T-helper 17 cell (primary cell): Measurements from ENCODE around the gene LBX1. TPM values are rescaled to one million over a fixed set of nuclear protein-coding genes. Genes with fewer than 3 reads are reported as not detected.

Experiments
- ATAC-seq: fragments of 150-1000 bp; cut with Tn5 transposase; 2 replicates; pipeline ENCODE4 v1.10.0; 2021; ENCODE audit warnings: mild to moderate bottlenecking, moderate library complexity
- DNase-seq, 3 donors: peaks; one replicate each; pipeline versions ENCODE4 v3.0.0 to v3.0.0-alpha.2; 2020 to 2021
- H3K9me3 ChIP-seq: one replicate; pipeline ENCODE4 v1.7.0; 2013; ENCODE audit warnings: low read length, mild to moderate bottlenecking; ENCODE audit not compliant: control insufficient read depth, poor library complexity, severe bottlenecking
- H3K27ac Mint-ChIP-seq: one replicate; pipeline ENCODE4 v1.8.0; 2022; ENCODE audit warnings: mild to moderate bottlenecking, moderate library complexity, mixed read lengths
- H3K27me3 Mint-ChIP-seq: one replicate; pipeline ENCODE4 v1.8.0; 2022; ENCODE audit warnings: mixed read lengths
- H3K36me3 Mint-ChIP-seq: one replicate; pipeline ENCODE4 v1.8.0; 2022; ENCODE audit warnings: low read depth, mixed read lengths
- H3K4me1 Mint-ChIP-seq: one replicate; pipeline ENCODE4 v1.8.0; 2022; ENCODE audit warnings: mild to moderate bottlenecking, mixed read lengths
- H3K4me3 Mint-ChIP-seq: one replicate; pipeline ENCODE4 v1.8.0; 2022; ENCODE audit warnings: mild to moderate bottlenecking, moderate library complexity, mixed read lengths
- total RNA-seq, 4 donors: library from RNA in 2 of 4; stranded (reverse) in 2 of 4; gene quantifications; one replicate each; pipeline ENCODE4 v1.2.3 and lab custom pipeline; 2022 to 2026

The LBX1 gene
- total RNA-seq, 2 donors from 2014 or later, result not detected

- H3K27ac Mint-ChIP-seq, result peak overlapping the region; percentile 8
- ATAC-seq, result peak; percentile 22
- H3K9me3 ChIP-seq, result no peaks in the 10 kb centered on the region
- peaks cover 90% of the 10 kb centered on the region for H3K27me3 Mint-ChIP-seq
- peaks cover 14% of the 10 kb centered on the region for H3K4me1 Mint-ChIP-seq
- no peak for DNase-seq
- peak overlapping the region; percentile 76 for H3K4me3 Mint-ChIP-seq
- H3K36me3 Mint-ChIP-seq, result peaks cover 9% of the 10 kb centered on the region
These were observed 7.3 kb upstream of the LBX1 start for GRCh38 chr10:101236376-101237080.

- Mint-ChIP-seq H3K4me1 (peaks cover 14% of the 10 kb centered on the region), H3K4me3 (peak overlapping the region; percentile 39), H3K36me3 (peaks cover 11% of the 10 kb centered on the region), H3K27me3 (peaks cover 92% of the 10 kb centered on the region), H3K27ac (no peak overlapping the region)
- DNase-seq, result no peak
- no peak for ATAC-seq
- H3K9me3 ChIP-seq, result no peaks in the 10 kb centered on the region
These were observed 6.5 kb upstream of the LBX1 start for GRCh38 chr10:101235766-101236165.

GRCh38 chr10:101234333-101234732 lies 5.1 kb upstream of the LBX1 start:
- ATAC-seq, result no peak
- no peaks in the 10 kb centered on the region for H3K9me3 ChIP-seq
- Mint-ChIP-seq H3K27ac (no peak overlapping the region), H3K4me1 (peaks cover 20% of the 10 kb centered on the region), H3K27me3 (peaks cover 85% of the 10 kb centered on the region), H3K4me3 (no peak overlapping the region), H3K36me3 (peaks cover 11% of the 10 kb centered on the region)
- no peak for DNase-seq

GRCh38 chr10:101233863-101234262 lies 4.6 kb upstream of the LBX1 start:
- peaks cover 85% of the 10 kb centered on the region for H3K27me3 Mint-ChIP-seq
- no peaks in the 10 kb centered on the region for H3K9me3 ChIP-seq
- ATAC-seq (no peak), DNase-seq (no peak)
- no peak overlapping the region for H3K27ac Mint-ChIP-seq
- H3K36me3 Mint-ChIP-seq, result peaks cover 14% of the 10 kb centered on the region
- no peak overlapping the region for H3K4me3 Mint-ChIP-seq
- peaks cover 23% of the 10 kb centered on the region for H3K4me1 Mint-ChIP-seq

GRCh38 chr10:101233443-101233842 lies 4.2 kb upstream of the LBX1 start:
- Mint-ChIP-seq H3K27ac (no peak overlapping the region), H3K4me3 (no peak overlapping the region), H3K36me3 (peaks cover 14% of the 10 kb centered on the region), H3K4me1 (peaks cover 23% of the 10 kb centered on the region), H3K27me3 (peaks cover 83% of the 10 kb centered on the region)
- no peak for ATAC-seq
- no peak for DNase-seq
- H3K9me3 ChIP-seq, result no peaks in the 10 kb centered on the region

- Mint-ChIP-seq H3K4me3 (no peak overlapping the region), H3K4me1 (peaks cover 25% of the 10 kb centered on the region), H3K27me3 (peaks cover 86% of the 10 kb centered on the region), H3K27ac (no peak overlapping the region), H3K36me3 (peaks cover 13% of the 10 kb centered on the region)
- DNase-seq, result no peak
- no peaks in the 10 kb centered on the region for H3K9me3 ChIP-seq
- ATAC-seq, result no peak
These were observed 2.8 kb upstream of the LBX1 start for GRCh38 chr10:101231912-101232689.

GRCh38 chr10:101231092-101231491 lies 1.8 kb upstream of the LBX1 start:
- H3K27me3 Mint-ChIP-seq, result peaks cover 83% of the 10 kb centered on the region
- peaks cover 29% of the 10 kb centered on the region for H3K4me1 Mint-ChIP-seq
- ATAC-seq (no peak), DNase-seq (no peak)
- peak overlapping the region; percentile 9 for H3K4me3 Mint-ChIP-seq
- H3K27ac Mint-ChIP-seq, result no peak overlapping the region
- peaks cover 11% of the 10 kb centered on the region for H3K36me3 Mint-ChIP-seq
- H3K9me3 ChIP-seq, result no peaks in the 10 kb centered on the region

GRCh38 chr10:101230183-101230917 lies 1.1 kb upstream of the LBX1 start:
- no peak for DNase-seq
- Mint-ChIP-seq H3K4me1 (peaks cover 30% of the 10 kb centered on the region), H3K27me3 (peaks cover 83% of the 10 kb centered on the region), H3K27ac (no peak overlapping the region), H3K4me3 (peak overlapping the region; percentile 58), H3K36me3 (peaks cover 11% of the 10 kb centered on the region)
- no peaks in the 10 kb centered on the region for H3K9me3 ChIP-seq
- no peak for ATAC-seq

- Mint-ChIP-seq H3K36me3 (peaks cover 14% of the 10 kb centered on the region), H3K27me3 (peaks cover 78% of the 10 kb centered on the region), H3K27ac (no peak overlapping the region), H3K4me3 (peak overlapping the region; percentile 89), H3K4me1 (peaks cover 37% of the 10 kb centered on the region)
- no peaks in the 10 kb centered on the region for H3K9me3 ChIP-seq
- peak; percentile 28 for ATAC-seq
- DNase-seq, result no peak
These were observed 347 bp downstream of the LBX1 start for GRCh38 chr10:101228966-101229265.

GRCh38 chr10:101228153-101228965 lies 904 bp downstream of the LBX1 start:
- DNase-seq (no peak), ATAC-seq (no peak)
- peak overlapping the region; percentile 89 for H3K4me3 Mint-ChIP-seq
- H3K4me1 Mint-ChIP-seq, result peaks cover 40% of the 10 kb centered on the region
- H3K36me3 Mint-ChIP-seq, result peaks cover 14% of the 10 kb centered on the region
- H3K27me3 Mint-ChIP-seq, result peaks cover 76% of the 10 kb centered on the region
- no peak overlapping the region for H3K27ac Mint-ChIP-seq
- H3K9me3 ChIP-seq, result no peaks in the 10 kb centered on the region

- no peak overlapping the region for H3K27ac Mint-ChIP-seq
- H3K36me3 Mint-ChIP-seq, result peaks cover 14% of the 10 kb centered on the region
- H3K27me3 Mint-ChIP-seq, result peaks cover 75% of the 10 kb centered on the region
- peaks cover 40% of the 10 kb centered on the region for H3K4me1 Mint-ChIP-seq
- DNase-seq, result no peak
- peak overlapping the region; percentile 84 for H3K4me3 Mint-ChIP-seq
- no peak for ATAC-seq
- H3K9me3 ChIP-seq, result no peaks in the 10 kb centered on the region
These were observed 1.7 kb downstream of the LBX1 start for GRCh38 chr10:101227429-101228152.
